HepG2 (cell line): ENCODE data around the gene AAGAB. TPM values are rescaled to one million over a fixed set of nuclear protein-coding genes. Genes with fewer than 3 reads are reported as not detected.

Experiments
- ATAC-seq: fragments of 200-7000 bp; cut with Tn5 transposase; 3 replicates; pipeline ENCODE4 v1.9.1; 2020; ENCODE audit warnings: mild to moderate bottlenecking, moderate library complexity
- BruUV-seq: library from RNA; stranded (reverse); fragments of 400-500 nt; replicated peaks from 2 replicates; lab custom pipeline; 2021; lab: Mats Ljungman, UMichigan
- CTCF ChIA-PET: fragments of 300-600 bp; formaldehyde crosslinking; extraction: SDS; loops from one replicate; lab custom pipeline; 2021; ENCODE audit warnings: low total read pairs, inconsistent platforms, low intra/inter-chr PET ratio; lab: Yijun Ruan, JAX
- POLR2A ChIA-PET: fragments of 350-600 bp; sonication (Branson Sonifier 250); formaldehyde crosslinking; loops from one replicate; lab custom pipeline; 2020; ENCODE audit warnings: antibody characterized with exemption, inconsistent platforms; lab: Yijun Ruan, JAX
- DNase-seq: peaks from one replicate; pipeline ENCODE4 v3.0.0-alpha.2; 2015; ENCODE audit warnings: low spot score
- FAIRE-seq: peaks from 3 replicates; lab custom pipeline; 2011; peaks lifted over from hg19 to GRCh38; lab: Jason Lieb, UNC
- H2AFZ ChIP-seq: one replicate; pipeline ENCODE4 v1.6.1; 2011; ENCODE audit warnings: low read length, inconsistent platforms
- H3K27ac ChIP-seq: fragments of 300-600 bp; 3 replicates; pipeline ENCODE4 v1.8.0; 2011; ENCODE audit warnings: mixed run types, mild to moderate bottlenecking, mixed read lengths, low read length, inconsistent platforms; ENCODE audit not compliant: insufficient read depth; ENCODE audit errors: extremely low read length
- H3K27me3 ChIP-seq, 2 experiments: fragments of 200-600 bp in 1 of 2; 2 replicates in 1 of 2; 3 replicates in 1 of 2; pipeline versions ENCODE4 v1.6.0 to v1.8.0; 2011; ENCODE audit warnings: low read length in 2 of 2, mild to moderate bottlenecking in 2 of 2, moderate library complexity in 2 of 2, inconsistent platforms in 1 of 2; ENCODE audit not compliant: insufficient read depth in 2 of 2, control insufficient read depth in 1 of 2
- H3K36me3 ChIP-seq, 2 experiments: fragments of 200-600 bp in 1 of 2; replicated peaks in 1 of 2; 2 replicates in 1 of 2; 3 replicates in 1 of 2; pipeline versions ENCODE4 v1.5.1 to v1.8.0; 2011; ENCODE audit warnings: low read length in 2 of 2, inconsistent platforms in 1 of 2; ENCODE audit not compliant: insufficient read depth in 2 of 2, control insufficient read depth in 1 of 2
- H3K4me1 ChIP-seq: 2 replicates; pipeline ENCODE4 v1.5.1; 2012; ENCODE audit warnings: low read length, inconsistent platforms; ENCODE audit not compliant: insufficient read depth
- H3K4me2 ChIP-seq: 2 replicates; pipeline ENCODE4 v1.6.0; 2011; ENCODE audit warnings: low read depth, low read length, inconsistent platforms
- H3K4me3 ChIP-seq, 3 experiments: fragments of 200-600 bp in 1 of 3; sonication (generic), shearing (Covaris generic) in 1 of 3; replicated peaks in 1 of 3; 2 replicates each; pipeline ENCODE4 v1.5.1; 2011 to 2016; ENCODE audit warnings: low read length in 3 of 3, inconsistent platforms in 2 of 3, low read depth in 2 of 3, mild to moderate bottlenecking in 2 of 3, control low read depth in 1 of 3, mixed read lengths in 1 of 3; ENCODE audit not compliant: insufficient read depth in 1 of 3
- H3K79me2 ChIP-seq: one replicate; pipeline ENCODE4 v1.6.1; 2011; ENCODE audit warnings: low read length, inconsistent platforms; ENCODE audit not compliant: insufficient read depth
- H3K9ac ChIP-seq: 2 replicates; pipeline ENCODE4 v1.6.0; 2011; ENCODE audit warnings: mild to moderate bottlenecking, low read depth, low read length, inconsistent platforms; ENCODE audit not compliant: insufficient read depth
- H3K9me3 ChIP-seq: 2 replicates; pipeline ENCODE4 v1.5.1; 2012; ENCODE audit warnings: mild to moderate bottlenecking, low read length
- H4K20me1 ChIP-seq: 2 replicates; pipeline ENCODE4 v1.6.0; 2011; ENCODE audit warnings: inconsistent platforms, mild to moderate bottlenecking, low read length, moderate library complexity; ENCODE audit not compliant: insufficient read depth
- MXD1 ChIP-seq: sonication (generic); formaldehyde crosslinking; IDR thresholded peaks from 2 replicates; pipeline ENCODE4 v1.4.0; 2020; ENCODE audit warnings: mild to moderate bottlenecking, missing genetic modification reagents
- RAD21 ChIP-seq: fragments of 450-650 bp; formaldehyde crosslinking; IDR thresholded peaks from 2 replicates; pipeline ENCODE4 v1.5.0; 2020; ENCODE audit warnings: mild to moderate bottlenecking
- SMC3 ChIP-seq: IDR thresholded peaks from 2 replicates; pipeline ENCODE4 v1.6.1; 2011; ENCODE audit warnings: low read length, improper control_type of control experiment
- STAG1 ChIP-seq: sonication (generic); formaldehyde crosslinking; IDR thresholded peaks from 2 replicates; pipeline ENCODE4 v1.4.0; 2020; ENCODE audit warnings: missing genetic modification reagents
- TRIM24 ChIP-seq: sonication (generic); formaldehyde crosslinking; IDR thresholded peaks from 2 replicates; pipeline ENCODE4 v1.8.0; 2022; ENCODE audit warnings: mild to moderate bottlenecking, missing genetic modification reagents
- ZFP1 ChIP-seq: IDR thresholded peaks from 2 replicates; pipeline ENCODE4 v1.6.1; 2016
- WGBS: methylation state at CpG from one replicate; pipeline ENCODE4 v1.1.6; 2017; ENCODE audit warnings: low lambda C conversion rate; 5-methylcytosine and 5-hydroxymethylcytosine counted together
- in situ Hi-C: cut with HindIII; loops from 2 replicates; pipeline ENCODE4 v1.10.0; 2017; ENCODE audit warnings: low pct_unique_long_range_greater_than_20kb; ENCODE audit not compliant: extremely low pct_ligation_motif_present
- intact Hi-C: fragments of 100-400 bp; cut with micrococcal nuclease; formaldehyde crosslinking; loops from one replicate; pipeline ENCODE4 v1.10.0; 2022; ENCODE audit not compliant: unreplicated experiment
- polyA plus RNA-seq, 8 experiments: library from polyadenylated mRNA; depleted of rRNA in 3 of 8; stranded (reverse) in 7 of 8; unstranded in 1 of 8; fragments of >200 nt; fragmentation: Illumina TruSeq in 4 of 8; extraction: Trizol in 4 of 8; gene quantifications; 2 replicates each; pipeline versions ENCODE4 v1.2.1 to v1.2.3, GENCODE V29; 2011 to 2016; ENCODE audit warnings: low read depth in 4 of 8, missing spikeins in 1 of 8, mixed read lengths in 1 of 8; ENCODE audit not compliant: insufficient read depth in 1 of 8
- total RNA-seq, 5 experiments: library from RNA; depleted of rRNA; stranded (reverse); fragments of >200 nt; fragmentation: Illumina TruSeq; extraction: Trizol; gene quantifications; 2 replicates each; pipeline ENCODE4 v1.2.3, GENCODE V29; 2016; ENCODE audit warnings: low read depth in 1 of 5
- TF ChIP-seq, protein P1 (sequence below): sonication (generic); formaldehyde crosslinking; IDR thresholded peaks from 2 replicates; pipeline ENCODE4 v1.4.0; 2020; ENCODE audit warnings: missing genetic modification reagents, borderline replicate concordance
- TF ChIP-seq, protein P2 (sequence below): sonication (generic); formaldehyde crosslinking; IDR thresholded peaks from 2 replicates; pipeline ENCODE4 v1.5.0; 2020; ENCODE audit warnings: mild to moderate bottlenecking, missing genetic modification reagents, moderate library complexity

The AAGAB gene
- total and polyA plus RNA-seq, 2 of the 13 experiments (the other 11 are each of a cell fraction or from before 2014, with no cell fraction given) = 8.0 to 34.9 TPM

GRCh38 chr15:67303490-67304363 lies 49.3 kb upstream of the AAGAB start:
- WGBS = 24% methylated on average over 4 of the region's 4 CpGs
- in situ Hi-C loops (loop anchor here (5.0 kb wide), 1 partner anchor 356 kb away; no protein-coding TSS in a partner anchor), intact Hi-C loops (loop anchor here (1.0 to 2.0 kb wide), 3 partner anchors 63 to 357 kb away; no protein-coding TSS in a partner anchor)
- ChIA-PET POLR2A (no interaction called here), CTCF (interaction anchor here (0.7 to 2.3 kb wide), 3 partner anchors 64 to 441 kb away, joined by 3 to 33 read pairs (median 6); no protein-coding TSS in a partner anchor)
- no TSS peak for BruUV-seq
- Histone ChIP-seq H3K27me3 (no peaks in the 10 kb centered on the region), H3K4me3 (no peak overlapping the region), H3K27ac (no peak overlapping the region), H3K9me3 (no peaks in the 10 kb centered on the region), H3K9ac (no peak overlapping the region), H2AFZ (no peak overlapping the region), H3K36me3 (no peaks in the 10 kb centered on the region), H3K79me2 (no peaks in the 10 kb centered on the region), H4K20me1 (no peaks in the 10 kb centered on the region), H3K4me1 (no peaks in the 10 kb centered on the region), H3K4me2 (no peak overlapping the region)
- DNase-seq (peak; percentile 49), FAIRE-seq (no peak), ATAC-seq (peak; percentile 64)
- TF ChIP-seq ZFP1 (CRISPR knock-in tag) (no peak), SMC3 (peak; percentile 82), MXD1 (no peak), TRIM24 (CRISPR knock-in tag) (no peak), STAG1 (CRISPR knock-in tag) (peak; percentile 90), RAD21 (CRISPR knock-in tag) (peak; percentile 45; the same call in 1 of the 2 replicates)
- TF ChIP-seq, protein P1, sequence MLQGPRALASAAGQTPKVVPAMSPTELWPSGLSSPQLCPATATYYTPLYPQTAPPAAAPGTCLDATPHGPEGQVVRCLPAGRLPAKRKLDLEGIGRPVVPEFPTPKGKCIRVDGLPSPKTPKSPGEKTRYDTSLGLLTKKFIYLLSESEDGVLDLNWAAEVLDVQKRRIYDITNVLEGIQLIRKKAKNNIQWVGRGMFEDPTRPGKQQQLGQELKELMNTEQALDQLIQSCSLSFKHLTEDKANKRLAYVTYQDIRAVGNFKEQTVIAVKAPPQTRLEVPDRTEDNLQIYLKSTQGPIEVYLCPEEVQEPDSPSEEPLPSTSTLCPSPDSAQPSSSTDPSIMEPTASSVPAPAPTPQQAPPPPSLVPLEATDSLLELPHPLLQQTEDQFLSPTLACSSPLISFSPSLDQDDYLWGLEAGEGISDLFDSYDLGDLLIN = no peak
- TF ChIP-seq, protein P2, sequence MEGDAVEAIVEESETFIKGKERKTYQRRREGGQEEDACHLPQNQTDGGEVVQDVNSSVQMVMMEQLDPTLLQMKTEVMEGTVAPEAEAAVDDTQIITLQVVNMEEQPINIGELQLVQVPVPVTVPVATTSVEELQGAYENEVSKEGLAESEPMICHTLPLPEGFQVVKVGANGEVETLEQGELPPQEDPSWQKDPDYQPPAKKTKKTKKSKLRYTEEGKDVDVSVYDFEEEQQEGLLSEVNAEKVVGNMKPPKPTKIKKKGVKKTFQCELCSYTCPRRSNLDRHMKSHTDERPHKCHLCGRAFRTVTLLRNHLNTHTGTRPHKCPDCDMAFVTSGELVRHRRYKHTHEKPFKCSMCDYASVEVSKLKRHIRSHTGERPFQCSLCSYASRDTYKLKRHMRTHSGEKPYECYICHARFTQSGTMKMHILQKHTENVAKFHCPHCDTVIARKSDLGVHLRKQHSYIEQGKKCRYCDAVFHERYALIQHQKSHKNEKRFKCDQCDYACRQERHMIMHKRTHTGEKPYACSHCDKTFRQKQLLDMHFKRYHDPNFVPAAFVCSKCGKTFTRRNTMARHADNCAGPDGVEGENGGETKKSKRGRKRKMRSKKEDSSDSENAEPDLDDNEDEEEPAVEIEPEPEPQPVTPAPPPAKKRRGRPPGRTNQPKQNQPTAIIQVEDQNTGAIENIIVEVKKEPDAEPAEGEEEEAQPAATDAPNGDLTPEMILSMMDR (CRISPR knock-in tag) = peak; percentile 70
